A549 (cell line): ENCODE results near the gene ZNF385A.

Source experiments
- CHD2 ChIP-seq: fragments of 150-350 bp; IDR thresholded peaks from 2 replicates; pipeline ENCODE4 v1.6.1; 2014; ENCODE audit warnings: low read length; ENCODE audit not compliant: partially characterized antibody
- EP300 ChIP-seq, 2 experiments: fragments of >200 bp; sonication (Bioruptor Twin); formaldehyde crosslinking; IDR thresholded peaks; 2 replicates in 1 of 2; 3 replicates in 1 of 2; pipeline ENCODE4 v1.6.1; 2016 to 2017
- MAZ ChIP-seq: fragments of 150-350 bp; IDR thresholded peaks from 2 replicates; pipeline ENCODE4 v1.6.1; 2014; ENCODE audit warnings: antibody characterized with exemption, low read depth, low read length, borderline replicate concordance
- MYC ChIP-seq: IDR thresholded peaks from 2 replicates; pipeline ENCODE4 v1.6.1; 2012; ENCODE audit warnings: mild to moderate bottlenecking, inconsistent platforms, low read length, improper control_type of control experiment, borderline replicate concordance
- POLR2A ChIP-seq: IDR thresholded peaks from 2 replicates; pipeline ENCODE4 v1.6.1; 2012; ENCODE audit warnings: mild to moderate bottlenecking, low read length
- RAD21 ChIP-seq, 2 experiments: fragments of >200 bp in 1 of 2; sonication (Bioruptor Twin) in 1 of 2; formaldehyde crosslinking in 1 of 2; IDR thresholded peaks in 1 of 2; conservative IDR thresholded peaks in 1 of 2; 2 replicates in 1 of 2; 3 replicates in 1 of 2; pipeline ENCODE4 v1.6.1; 2012 to 2018; ENCODE audit warnings: inconsistent platforms in 1 of 2
- TF ChIP-seq, protein P1 (sequence below): IDR thresholded peaks from 2 replicates; pipeline ENCODE4 v1.6.1; 2012
- TF ChIP-seq, protein P2 (sequence below): fragments of >200 bp; sonication (Bioruptor Twin); formaldehyde crosslinking; IDR thresholded peaks from 3 replicates; pipeline ENCODE4 v1.5.1; 2016
- TF ChIP-seq, protein P3 (sequence below): fragments of 200-600 bp; sonication (generic); IDR thresholded peaks from 2 replicates; pipeline ENCODE4 v1.6.1; 2016; ENCODE audit warnings: antibody characterized with exemption, mild to moderate bottlenecking, moderate library complexity
- TF ChIP-seq, protein P4 (sequence below): IDR thresholded peaks from 2 replicates; pipeline ENCODE4 v1.6.1; 2012
- TF ChIP-seq, protein P5 (sequence below): IDR thresholded peaks from 2 replicates; pipeline ENCODE4 v1.6.1; 2012; ENCODE audit warnings: low read depth, borderline replicate concordance

DNA sequence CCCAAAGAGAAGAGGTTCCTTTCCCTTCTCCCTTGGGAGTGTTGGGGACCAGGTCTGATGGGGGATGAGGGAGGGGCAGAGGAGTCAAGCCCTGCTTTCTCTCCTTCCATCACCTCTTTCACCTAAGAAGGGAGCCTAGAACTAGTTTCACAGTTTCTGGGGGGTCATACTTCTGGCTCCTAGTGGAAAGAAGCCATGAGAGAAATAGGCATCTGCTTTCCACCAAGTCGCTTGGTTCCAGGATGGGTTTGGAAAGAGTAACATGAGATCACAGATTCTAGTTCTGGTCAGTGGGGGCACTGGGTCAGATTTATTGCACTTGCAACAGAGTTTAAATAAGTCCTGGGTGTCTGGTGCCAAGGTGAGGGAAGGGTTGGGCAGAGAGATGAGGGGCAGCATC is 10.5 kb upstream of the ZNF385A start:
- TF ChIP-seq, protein P1, sequence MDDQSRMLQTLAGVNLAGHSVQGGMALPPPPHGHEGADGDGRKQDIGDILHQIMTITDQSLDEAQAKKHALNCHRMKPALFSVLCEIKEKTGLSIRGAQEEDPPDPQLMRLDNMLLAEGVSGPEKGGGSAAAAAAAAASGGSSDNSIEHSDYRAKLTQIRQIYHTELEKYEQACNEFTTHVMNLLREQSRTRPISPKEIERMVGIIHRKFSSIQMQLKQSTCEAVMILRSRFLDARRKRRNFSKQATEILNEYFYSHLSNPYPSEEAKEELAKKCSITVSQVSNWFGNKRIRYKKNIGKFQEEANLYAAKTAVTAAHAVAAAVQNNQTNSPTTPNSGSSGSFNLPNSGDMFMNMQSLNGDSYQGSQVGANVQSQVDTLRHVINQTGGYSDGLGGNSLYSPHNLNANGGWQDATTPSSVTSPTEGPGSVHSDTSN = no peak
- TF ChIP-seq, protein P2, sequence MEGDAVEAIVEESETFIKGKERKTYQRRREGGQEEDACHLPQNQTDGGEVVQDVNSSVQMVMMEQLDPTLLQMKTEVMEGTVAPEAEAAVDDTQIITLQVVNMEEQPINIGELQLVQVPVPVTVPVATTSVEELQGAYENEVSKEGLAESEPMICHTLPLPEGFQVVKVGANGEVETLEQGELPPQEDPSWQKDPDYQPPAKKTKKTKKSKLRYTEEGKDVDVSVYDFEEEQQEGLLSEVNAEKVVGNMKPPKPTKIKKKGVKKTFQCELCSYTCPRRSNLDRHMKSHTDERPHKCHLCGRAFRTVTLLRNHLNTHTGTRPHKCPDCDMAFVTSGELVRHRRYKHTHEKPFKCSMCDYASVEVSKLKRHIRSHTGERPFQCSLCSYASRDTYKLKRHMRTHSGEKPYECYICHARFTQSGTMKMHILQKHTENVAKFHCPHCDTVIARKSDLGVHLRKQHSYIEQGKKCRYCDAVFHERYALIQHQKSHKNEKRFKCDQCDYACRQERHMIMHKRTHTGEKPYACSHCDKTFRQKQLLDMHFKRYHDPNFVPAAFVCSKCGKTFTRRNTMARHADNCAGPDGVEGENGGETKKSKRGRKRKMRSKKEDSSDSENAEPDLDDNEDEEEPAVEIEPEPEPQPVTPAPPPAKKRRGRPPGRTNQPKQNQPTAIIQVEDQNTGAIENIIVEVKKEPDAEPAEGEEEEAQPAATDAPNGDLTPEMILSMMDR = no peak
- no peak for TF ChIP-seq CHD2
- TF ChIP-seq MAZ = no peak
- TF ChIP-seq RAD21 (conservative IDR thresholded peaks at IDR 0.05 in 1 of 2, IDR thresholded peaks at IDR 0.05 in 1 of 2) = no peak
- TF ChIP-seq, protein P3, sequence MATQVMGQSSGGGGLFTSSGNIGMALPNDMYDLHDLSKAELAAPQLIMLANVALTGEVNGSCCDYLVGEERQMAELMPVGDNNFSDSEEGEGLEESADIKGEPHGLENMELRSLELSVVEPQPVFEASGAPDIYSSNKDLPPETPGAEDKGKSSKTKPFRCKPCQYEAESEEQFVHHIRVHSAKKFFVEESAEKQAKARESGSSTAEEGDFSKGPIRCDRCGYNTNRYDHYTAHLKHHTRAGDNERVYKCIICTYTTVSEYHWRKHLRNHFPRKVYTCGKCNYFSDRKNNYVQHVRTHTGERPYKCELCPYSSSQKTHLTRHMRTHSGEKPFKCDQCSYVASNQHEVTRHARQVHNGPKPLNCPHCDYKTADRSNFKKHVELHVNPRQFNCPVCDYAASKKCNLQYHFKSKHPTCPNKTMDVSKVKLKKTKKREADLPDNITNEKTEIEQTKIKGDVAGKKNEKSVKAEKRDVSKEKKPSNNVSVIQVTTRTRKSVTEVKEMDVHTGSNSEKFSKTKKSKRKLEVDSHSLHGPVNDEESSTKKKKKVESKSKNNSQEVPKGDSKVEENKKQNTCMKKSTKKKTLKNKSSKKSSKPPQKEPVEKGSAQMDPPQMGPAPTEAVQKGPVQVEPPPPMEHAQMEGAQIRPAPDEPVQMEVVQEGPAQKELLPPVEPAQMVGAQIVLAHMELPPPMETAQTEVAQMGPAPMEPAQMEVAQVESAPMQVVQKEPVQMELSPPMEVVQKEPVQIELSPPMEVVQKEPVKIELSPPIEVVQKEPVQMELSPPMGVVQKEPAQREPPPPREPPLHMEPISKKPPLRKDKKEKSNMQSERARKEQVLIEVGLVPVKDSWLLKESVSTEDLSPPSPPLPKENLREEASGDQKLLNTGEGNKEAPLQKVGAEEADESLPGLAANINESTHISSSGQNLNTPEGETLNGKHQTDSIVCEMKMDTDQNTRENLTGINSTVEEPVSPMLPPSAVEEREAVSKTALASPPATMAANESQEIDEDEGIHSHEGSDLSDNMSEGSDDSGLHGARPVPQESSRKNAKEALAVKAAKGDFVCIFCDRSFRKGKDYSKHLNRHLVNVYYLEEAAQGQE = no peak
- TF ChIP-seq POLR2A = no peak
- TF ChIP-seq EP300 (IDR thresholded peaks at IDR 0.05) = no peak
- TF ChIP-seq, protein P4, sequence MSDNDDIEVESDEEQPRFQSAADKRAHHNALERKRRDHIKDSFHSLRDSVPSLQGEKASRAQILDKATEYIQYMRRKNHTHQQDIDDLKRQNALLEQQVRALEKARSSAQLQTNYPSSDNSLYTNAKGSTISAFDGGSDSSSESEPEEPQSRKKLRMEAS = no peak
- TF ChIP-seq MYC = no peak
- TF ChIP-seq, protein P5, sequence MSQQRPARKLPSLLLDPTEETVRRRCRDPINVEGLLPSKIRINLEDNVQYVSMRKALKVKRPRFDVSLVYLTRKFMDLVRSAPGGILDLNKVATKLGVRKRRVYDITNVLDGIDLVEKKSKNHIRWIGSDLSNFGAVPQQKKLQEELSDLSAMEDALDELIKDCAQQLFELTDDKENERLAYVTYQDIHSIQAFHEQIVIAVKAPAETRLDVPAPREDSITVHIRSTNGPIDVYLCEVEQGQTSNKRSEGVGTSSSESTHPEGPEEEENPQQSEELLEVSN = no peak
